Measurements from ENCODE around the gene MOSPD3.

MOSPD3 gene

GRCh38 chr7:100623951-100624824, 11.8 kb downstream of the MOSPD3 start:
- H3K9me3 Mint-ChIP-seq, result no peaks in the 10 kb centered on the region
- no peaks in the 10 kb centered on the region for H3K4me1 Mint-ChIP-seq
- H3K27me3 Mint-ChIP-seq (ENCODE audit: low read depth), result peaks cover 4% of the 10 kb centered on the region
- H3K4me3 Mint-ChIP-seq, result no peak overlapping the region
- no peak overlapping the region for H3K27ac Mint-ChIP-seq
- peaks cover 6% of the 10 kb centered on the region for H3K36me3 Mint-ChIP-seq (ENCODE audit: low read depth)
- no peak for TF ChIP-seq CTCF (IDR thresholded peaks at IDR 0.05; ENCODE audit: unreplicated experiment in 3 of 3)

- TF ChIP-seq CTCF (IDR thresholded peaks at IDR 0.05; ENCODE audit: unreplicated experiment in 3 of 3), result no peak
- Mint-ChIP-seq H3K4me3 (peak overlapping the region in 1 of 3 experiments; percentile 40), H3K27me3 (ENCODE audit: low read depth) (peaks cover 13% of the 10 kb centered on the region), H3K9me3 (no peaks in the 10 kb centered on the region), H3K4me1 (no peaks in the 10 kb centered on the region), H3K36me3 (ENCODE audit: low read depth) (peaks cover 6% of the 10 kb centered on the region), H3K27ac (no peak overlapping the region)
These were observed 13.7 kb downstream of the MOSPD3 start for GRCh38 chr7:100626055-100626454.

- peaks cover 2% of the 10 kb centered on the region for H3K36me3 Mint-ChIP-seq (ENCODE audit: low read depth)
- peaks cover 20% of the 10 kb centered on the region for H3K27me3 Mint-ChIP-seq (ENCODE audit: low read depth)
- H3K4me1 Mint-ChIP-seq, result no peaks in the 10 kb centered on the region
- H3K27ac Mint-ChIP-seq, result no peak overlapping the region
- no peaks in the 10 kb centered on the region for H3K9me3 Mint-ChIP-seq
- H3K4me3 Mint-ChIP-seq, result peak overlapping the region; percentile 26 to 71 (median 62)
- no peak for TF ChIP-seq CTCF (IDR thresholded peaks at IDR 0.05; ENCODE audit: unreplicated experiment in 3 of 3)
These were observed 14.3 kb downstream of the MOSPD3 start for GRCh38 chr7:100626530-100627237.

- no peak for TF ChIP-seq CTCF (IDR thresholded peaks at IDR 0.05; ENCODE audit: unreplicated experiment in 3 of 3)
- H3K4me3 Mint-ChIP-seq, result no peak overlapping the region
- H3K27me3 Mint-ChIP-seq (ENCODE audit: low read depth), result peaks cover 22% of the 10 kb centered on the region
- no peaks in the 10 kb centered on the region for H3K4me1 Mint-ChIP-seq
- H3K9me3 Mint-ChIP-seq, result no peaks in the 10 kb centered on the region
- no peaks in the 10 kb centered on the region for H3K36me3 Mint-ChIP-seq (ENCODE audit: low read depth)
- H3K27ac Mint-ChIP-seq, result no peak overlapping the region
These were observed 14.9 kb downstream of the MOSPD3 start for GRCh38 chr7:100627238-100627549.

GRCh38 chr7:100629117-100629716, 16.9 kb downstream of the MOSPD3 start:
- Mint-ChIP-seq H3K9me3 (no peaks in the 10 kb centered on the region), H3K4me1 (peaks cover 4% of the 10 kb centered on the region), H3K36me3 (ENCODE audit: low read depth) (no peaks in the 10 kb centered on the region), H3K27me3 (ENCODE audit: low read depth) (peaks cover 40% of the 10 kb centered on the region), H3K27ac (no peak overlapping the region), H3K4me3 (no peak overlapping the region)
- TF ChIP-seq CTCF (IDR thresholded peaks at IDR 0.05; ENCODE audit: unreplicated experiment in 3 of 3), result no peak

Measured in nephron (organoid).